Activated CD4-positive, alpha-beta memory T cell treated with anti-CD3 and anti-CD28 coated beads for 36 hours (primary cell): ENCODE results near the gene C11orf86. TPM values are rescaled to one million over a fixed set of nuclear protein-coding genes. Genes with fewer than 3 reads are reported as not detected.
"Not testable (repeated sequence)": the region's sequence is repeated elsewhere in the genome, so short reads cannot be mapped to it uniquely, and the experiment has no call there.

Experiments
- CTCF ChIA-PET: fragments of 350-600 bp; sonication (Branson Sonifier 250); formaldehyde crosslinking; loops from one replicate; lab custom pipeline; 2021; ENCODE audit warnings: antibody characterized with exemption, inconsistent platforms; lab: Charles Lee
- POLR2A ChIA-PET: fragments of 350-600 bp; sonication (Branson Sonifier 250); formaldehyde crosslinking; loops from one replicate; lab custom pipeline; 2021; ENCODE audit warnings: antibody characterized with exemption; lab: Charles Lee
- DNase-seq: peaks from one replicate; pipeline ENCODE4 v3.0.0-alpha.2; 2020
- H3K27ac Mint-ChIP-seq: one replicate; pipeline ENCODE4 v1.8.0; 2021; ENCODE audit warnings: mixed read lengths
- H3K27me3 Mint-ChIP-seq: one replicate; pipeline ENCODE4 v1.8.0; 2021; ENCODE audit warnings: mixed read lengths
- H3K36me3 Mint-ChIP-seq: one replicate; pipeline ENCODE4 v1.8.0; 2021; ENCODE audit warnings: mixed read lengths
- H3K4me1 Mint-ChIP-seq: one replicate; pipeline ENCODE4 v1.8.0; 2021; ENCODE audit warnings: low read depth, mixed read lengths
- H3K4me3 Mint-ChIP-seq: one replicate; pipeline ENCODE4 v1.8.0; 2021; ENCODE audit warnings: mild to moderate bottlenecking, mixed read lengths
- H3K9me3 Mint-ChIP-seq: one replicate; pipeline ENCODE4 v1.8.0; 2021; ENCODE audit warnings: mixed read lengths
- intact Hi-C: fragments of 100-400 bp; cut with micrococcal nuclease; formaldehyde crosslinking; loops from one replicate; pipeline ENCODE4 v1.15.1; 2023
- total RNA-seq, 2 experiments: library from RNA; stranded (reverse); gene quantifications; one replicate each; pipeline ENCODE4 v1.2.3, GENCODE V29; 2021

C11orf86 gene
- total RNA-seq, 2 experiments from 2014 or later = not detected

DNA sequence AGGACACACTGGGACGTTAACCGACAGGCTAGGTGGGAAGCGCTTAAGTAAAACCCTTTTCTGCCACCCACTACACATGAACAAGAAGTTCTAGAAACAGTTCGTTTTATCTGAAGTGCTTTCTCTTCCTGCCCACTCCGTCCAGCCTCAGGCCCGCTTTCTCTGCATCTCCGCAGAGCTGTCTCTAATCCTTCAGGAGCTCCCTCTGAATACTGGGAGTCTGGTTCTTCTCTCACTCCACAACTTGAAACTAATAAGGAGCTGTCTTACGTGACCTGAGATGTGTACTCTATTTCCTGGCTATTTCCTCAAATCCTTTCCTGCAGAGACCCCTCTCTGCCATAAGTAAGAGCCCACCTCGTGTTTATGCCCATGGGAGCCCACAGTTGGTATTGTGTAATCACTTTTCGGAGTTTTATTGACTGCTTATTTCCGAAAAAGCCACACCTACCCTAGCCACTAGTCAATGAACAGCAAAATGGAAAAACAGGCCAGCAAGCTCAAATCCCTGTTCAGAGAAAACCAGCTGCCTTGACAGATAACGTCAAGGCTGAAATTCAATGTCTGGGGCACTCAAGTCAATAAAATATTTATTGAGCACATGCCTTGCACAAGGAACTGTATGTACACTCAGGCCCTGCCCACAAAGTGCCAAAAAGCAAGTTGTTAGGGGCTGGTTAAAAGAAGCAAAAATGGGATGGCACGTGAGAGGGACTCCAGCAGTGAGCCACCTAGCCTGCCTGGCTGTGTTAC lies 21.8 kb upstream of the C11orf86 start:
- H3K36me3 Mint-ChIP-seq = no peaks in the 10 kb centered on the region
- H3K4me3 Mint-ChIP-seq = no peak overlapping the region
- peaks cover 11% of the 10 kb centered on the region for H3K4me1 Mint-ChIP-seq
- no peak for DNase-seq
- H3K27me3 Mint-ChIP-seq = no peaks in the 10 kb centered on the region
- ChIA-PET CTCF (interaction anchor here (1.3 kb wide), 1 partner anchor 23 kb away, joined by 4 read pairs; no protein-coding TSS in a partner anchor), POLR2A (no interaction called here)
- intact Hi-C loops = loop anchor here (10.0 kb wide), 1 partner anchor 402 kb away; the partner anchor contains the start of gene POLD4
- H3K27ac Mint-ChIP-seq = no peak overlapping the region
- no peaks in the 10 kb centered on the region for H3K9me3 Mint-ChIP-seq

DNA sequence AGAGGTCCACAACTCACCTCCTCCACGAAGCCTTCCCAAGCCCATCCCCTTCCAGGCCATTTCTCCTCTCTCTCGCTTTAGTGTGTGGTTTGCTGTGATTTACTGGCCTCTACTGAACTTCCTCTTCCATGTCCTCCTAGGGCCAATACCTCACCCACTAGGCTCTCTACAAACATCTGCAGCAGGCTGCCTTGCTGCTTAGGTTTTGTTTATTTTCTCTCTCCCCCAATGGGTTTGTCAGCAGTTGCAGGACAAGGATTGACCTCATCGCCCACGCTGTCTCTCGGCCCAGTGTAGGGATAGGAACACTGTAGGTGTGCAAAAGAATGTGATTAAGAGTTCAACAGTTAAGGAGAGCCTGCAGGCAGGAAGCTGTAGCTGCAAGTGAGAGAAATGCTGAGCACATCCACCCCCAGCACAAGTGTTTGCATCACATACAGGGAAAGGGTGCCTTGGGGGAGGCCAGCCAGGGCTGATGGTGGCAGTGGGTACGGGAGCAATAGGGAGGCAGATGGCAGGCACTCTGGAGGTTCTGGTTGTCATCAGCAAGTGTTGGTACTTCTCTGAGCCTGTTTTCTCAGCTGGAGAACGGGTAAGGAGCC lies 18.3 kb upstream of the C11orf86 start:
- intact Hi-C loops = loop anchor here (10.0 kb wide), 1 partner anchor 398 kb away; the partner anchor contains the start of gene POLD4

DNA sequence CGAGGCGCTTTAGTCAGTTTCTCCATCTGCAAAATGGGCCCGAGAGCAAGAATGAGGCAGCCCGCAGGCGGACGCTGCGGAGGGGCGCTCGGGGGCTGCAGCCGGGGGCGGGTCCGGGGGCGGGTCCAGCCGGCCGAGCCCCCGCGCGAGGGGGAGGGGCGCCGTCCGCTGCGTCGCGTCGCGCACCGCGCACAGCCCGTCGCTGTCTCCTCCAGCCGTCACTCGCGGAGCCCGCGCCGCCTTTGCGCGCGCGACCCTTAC lies 17.2 kb upstream of the C11orf86 start:
- no peak for DNase-seq
- Mint-ChIP-seq H3K4me3 (peak overlapping the region; percentile 76), H3K27ac (no peak overlapping the region), H3K36me3 (no peaks in the 10 kb centered on the region), H3K4me1 (peaks cover 18% of the 10 kb centered on the region), H3K9me3 (no peaks in the 10 kb centered on the region), H3K27me3 (no peaks in the 10 kb centered on the region)
- ChIA-PET CTCF (interaction anchor here (1.0 kb wide), 1 partner anchor 63 kb away, joined by 4 read pairs; no protein-coding TSS in a partner anchor), POLR2A (interaction anchor here (0.8 to 1.7 kb wide), 3 partner anchors 13 to 114 kb away, joined by 3 to 6 read pairs (median 4); no protein-coding TSS in a partner anchor)
- intact Hi-C loops = loop anchor here (1.0 to 10.0 kb wide), 3 partner anchors 115 to 397 kb away; partner anchors contain the start of genes KDM2A, POLD4 and RCE1

More for the DNA sequence above, 18.3 kb upstream of the C11orf86 start:
- Mint-ChIP-seq H3K4me1 (peaks cover 18% of the 10 kb centered on the region), H3K9me3 (no peaks in the 10 kb centered on the region), H3K4me3 (peak overlapping the region; percentile 56), H3K27me3 (no peaks in the 10 kb centered on the region), H3K27ac (no peak overlapping the region), H3K36me3 (no peaks in the 10 kb centered on the region)
- ChIA-PET POLR2A (no interaction called here), CTCF (interaction anchor here (1.2 kb wide), 1 partner anchor 19 kb away, joined by 4 read pairs; no protein-coding TSS in a partner anchor)
- peak; percentile 23 for DNase-seq

DNA sequence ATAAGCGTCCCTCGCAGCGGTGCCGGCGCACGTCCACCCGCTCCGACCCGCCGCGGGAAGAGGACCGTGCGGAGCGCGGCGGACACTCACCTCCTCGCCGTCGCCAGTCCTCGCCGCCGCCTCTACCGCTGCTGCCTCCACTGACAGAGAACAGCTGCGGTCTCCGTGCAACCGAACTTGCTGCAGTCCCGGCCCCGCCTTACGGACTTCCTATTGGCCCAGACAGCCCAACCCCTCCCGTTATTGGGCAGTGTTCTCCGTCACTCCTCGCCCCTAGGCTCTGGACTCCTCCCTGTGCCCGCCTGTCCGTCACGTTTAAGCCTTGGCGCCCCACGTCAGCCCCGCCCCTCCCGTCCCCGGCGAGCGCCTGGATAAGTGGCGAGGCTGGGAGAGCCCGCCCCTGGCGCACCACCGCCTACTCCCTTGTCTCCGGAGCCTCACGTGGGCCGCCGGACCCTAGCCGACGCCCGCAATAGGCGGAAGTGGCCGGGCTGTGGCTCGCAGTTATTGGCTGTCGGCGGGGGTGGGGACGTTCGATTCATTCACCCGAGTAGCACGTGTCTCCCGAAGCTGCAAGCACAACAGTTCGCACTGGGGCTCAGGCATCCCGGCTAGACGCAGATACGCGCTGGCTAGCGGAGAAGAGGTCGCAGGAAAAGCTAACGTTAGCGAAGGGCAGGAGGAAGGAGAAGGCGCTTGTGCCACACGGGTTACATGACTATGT lies 16.7 kb upstream of the C11orf86 start, which contains the start of gene PC:
Gene PC (minus strand): TSS at position 152 of the 724 bp plus-strand sequence. CDS start 86,224 bp downstream, outside the sequence.
- intact Hi-C loops = loop anchor here (1.0 to 10.0 kb wide), 3 partner anchors 116 to 396 kb away; partner anchors contain the start of genes KDM2A, POLD4 and RCE1
- peak within 1 kb of the TSS; percentile 76 for H3K4me3 Mint-ChIP-seq
- CTCF ChIA-PET = interaction anchor here (1.0 to 1.4 kb wide), 4 partner anchors 13 to 75 kb away, joined by 4 to 8 read pairs (median 4); no protein-coding TSS in a partner anchor
- no peaks in the 10 kb centered on the region for H3K9me3 Mint-ChIP-seq
- H3K27ac Mint-ChIP-seq = peak within 1 kb of the TSS; percentile 71
- DNase-seq = peak; percentile 99
- POLR2A ChIA-PET = interaction anchor here (0.8 to 1.7 kb wide), 5 partner anchors 10 to 161 kb away, joined by 3 to 6 read pairs (median 3); partner anchors contain the start of gene KDM2A
- peaks cover 18% of the 10 kb centered on the region for H3K4me1 Mint-ChIP-seq
- no peaks in the 10 kb centered on the region for H3K36me3 Mint-ChIP-seq
- H3K27me3 Mint-ChIP-seq = no peaks in the 10 kb centered on the region

DNA sequence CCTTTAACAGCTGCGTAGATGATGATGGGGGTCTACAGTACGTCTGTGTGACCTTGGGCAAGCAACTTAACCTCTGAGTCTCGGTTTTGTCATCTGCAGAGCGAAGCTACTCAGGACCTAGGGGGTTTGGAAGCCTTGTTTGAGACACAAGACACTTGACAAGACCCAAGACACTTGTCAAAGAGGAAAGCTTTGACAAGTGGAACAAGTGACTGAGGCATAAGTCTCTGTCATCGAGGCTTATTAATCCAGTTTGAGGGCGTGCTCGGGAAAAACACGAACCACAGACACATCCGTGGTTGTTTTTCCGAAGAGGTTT lies 16.2 kb upstream of the C11orf86 start:
- Mint-ChIP-seq H3K4me3 (peak overlapping the region; percentile 69), H3K4me1 (peaks cover 18% of the 10 kb centered on the region), H3K27ac (peak overlapping the region; percentile 71), H3K36me3 (no peaks in the 10 kb centered on the region), H3K27me3 (no peaks in the 10 kb centered on the region), H3K9me3 (no peaks in the 10 kb centered on the region)
- no peak for DNase-seq
- intact Hi-C loops = loop anchor here (1.0 to 10.0 kb wide), 3 partner anchors 116 to 396 kb away; partner anchors contain the start of genes KDM2A, POLD4 and RCE1
- ChIA-PET CTCF (interaction anchor here (1.2 to 1.4 kb wide), 3 partner anchors 12 to 75 kb away, joined by 4 to 8 read pairs (median 5); no protein-coding TSS in a partner anchor), POLR2A (interaction anchor here (0.9 to 1.7 kb wide), 4 partner anchors 10 to 160 kb away, joined by 3 to 6 read pairs (median 4); partner anchors contain the start of gene KDM2A)

DNA sequence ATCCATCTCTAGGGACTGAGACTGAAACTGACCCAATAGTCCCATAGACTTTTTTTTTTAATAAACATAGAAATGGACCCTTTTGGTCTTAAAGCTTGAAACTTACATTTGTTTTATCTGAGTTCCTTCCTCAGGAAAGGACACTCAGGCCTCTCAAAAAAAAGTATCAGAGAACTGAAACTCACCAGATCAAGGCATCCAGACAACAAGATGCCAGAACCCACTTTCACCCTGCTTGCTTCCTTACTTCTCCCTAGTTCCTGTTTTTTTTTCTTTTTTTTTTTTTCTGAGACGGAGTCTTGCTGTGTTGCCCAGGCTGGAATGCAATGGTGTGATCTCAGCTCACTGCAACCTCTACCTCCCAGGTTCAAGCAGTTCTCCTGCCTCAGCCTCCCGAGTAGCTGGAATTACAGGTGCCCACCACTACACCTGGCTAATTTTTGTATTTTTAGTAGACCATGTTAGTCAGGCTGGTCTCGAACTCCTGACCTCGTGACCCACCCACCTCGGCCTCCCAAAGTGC lies 13.4 kb upstream of the C11orf86 start:
- intact Hi-C loops, H3K36me3 Mint-ChIP-seq, H3K9me3 Mint-ChIP-seq, POLR2A ChIA-PET, DNase-seq, H3K27ac Mint-ChIP-seq, H3K27me3 Mint-ChIP-seq, H3K4me3 Mint-ChIP-seq, CTCF ChIA-PET: not testable (repeated sequence)
- H3K4me1 Mint-ChIP-seq = peaks cover 16% of the 10 kb centered on the region

DNA sequence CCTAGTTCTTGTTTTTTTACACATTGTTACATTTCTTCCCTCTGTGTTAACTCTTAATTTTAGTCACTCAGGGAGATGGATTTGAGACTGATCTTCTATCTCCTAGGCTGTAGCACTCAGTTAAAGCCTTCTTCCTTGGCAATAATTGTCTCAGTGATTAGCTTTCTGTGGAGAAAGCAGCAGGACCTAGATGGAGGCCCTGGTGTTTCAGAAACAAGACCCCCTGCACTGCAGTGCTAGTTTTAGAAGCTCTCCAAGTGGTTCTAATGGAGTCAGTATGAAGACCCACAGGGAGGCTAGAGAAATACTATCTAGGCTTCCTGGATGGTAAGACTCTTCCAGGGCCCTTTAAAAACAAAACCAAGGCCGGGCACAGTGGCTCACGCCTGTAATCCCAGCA lies 12.9 kb upstream of the C11orf86 start:
- peaks cover 14% of the 10 kb centered on the region for H3K4me1 Mint-ChIP-seq
- H3K27me3 Mint-ChIP-seq = peaks cover 10% of the 10 kb centered on the region
- intact Hi-C loops = no loop called here
- no peaks in the 10 kb centered on the region for H3K9me3 Mint-ChIP-seq
- H3K36me3 Mint-ChIP-seq = no peaks in the 10 kb centered on the region
- H3K27ac Mint-ChIP-seq = no peak overlapping the region
- H3K4me3 Mint-ChIP-seq = no peak overlapping the region
- ChIA-PET CTCF (no interaction called here), POLR2A (no interaction called here)
- no peak for DNase-seq

DNA sequence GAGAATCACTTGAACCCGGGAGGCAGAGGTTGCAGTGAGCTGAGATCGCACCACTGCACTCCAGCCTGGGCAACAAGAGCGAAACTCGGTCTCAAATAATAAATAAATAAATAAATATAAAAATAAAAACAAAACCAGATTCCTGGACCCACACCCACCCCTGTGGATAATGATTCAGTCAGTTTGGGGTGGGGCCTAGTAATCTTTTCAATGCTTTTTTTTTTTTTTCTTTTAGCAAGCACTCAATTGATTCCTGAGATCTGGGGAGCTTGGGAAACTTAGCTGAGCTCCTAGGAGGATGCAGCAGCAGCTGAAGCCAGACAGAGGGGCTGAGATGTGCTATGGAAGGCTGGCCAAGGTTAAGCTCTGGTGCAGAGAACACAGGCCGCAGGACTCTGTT lies 12.3 kb upstream of the C11orf86 start:
- Mint-ChIP-seq H3K9me3 (no peaks in the 10 kb centered on the region), H3K36me3 (no peaks in the 10 kb centered on the region), H3K4me1 (peaks cover 11% of the 10 kb centered on the region), H3K27ac (no peak overlapping the region), H3K27me3 (peaks cover 10% of the 10 kb centered on the region), H3K4me3 (no peak overlapping the region)
- POLR2A ChIA-PET = no interaction called here
- no peak for DNase-seq
- CTCF ChIA-PET = interaction anchor here (0.6 kb wide), 1 partner anchor 356 kb away, joined by 3 read pairs; no protein-coding TSS in a partner anchor
- intact Hi-C loops = no loop called here

DNA sequence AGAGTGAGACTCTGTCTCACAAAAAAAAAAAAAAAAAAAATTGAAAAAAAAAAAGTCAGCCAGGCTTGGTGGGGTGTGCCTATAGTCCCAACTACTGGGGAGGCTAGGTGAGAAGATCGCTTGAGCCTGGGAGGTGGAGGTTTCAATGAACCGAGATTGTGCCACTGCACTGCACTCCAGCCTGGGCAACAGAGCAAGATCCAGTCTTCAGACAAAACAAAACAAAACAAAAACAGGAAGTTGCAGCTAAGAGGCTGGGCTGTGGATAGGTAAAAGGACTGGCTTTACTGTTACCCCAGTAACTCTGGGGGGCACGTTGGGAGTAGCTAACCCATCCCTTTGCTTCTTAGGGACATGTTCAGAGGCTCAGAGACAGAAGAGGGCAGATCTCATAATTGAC lies 10.6 kb upstream of the C11orf86 start:
- ChIA-PET POLR2A (no interaction called here), CTCF (no interaction called here)
- H3K4me1 Mint-ChIP-seq = peaks cover 1% of the 10 kb centered on the region
- H3K27ac Mint-ChIP-seq = no peak overlapping the region
- DNase-seq = no peak
- no peaks in the 10 kb centered on the region for H3K36me3 Mint-ChIP-seq
- no peaks in the 10 kb centered on the region for H3K9me3 Mint-ChIP-seq
- peaks cover 10% of the 10 kb centered on the region for H3K27me3 Mint-ChIP-seq
- H3K4me3 Mint-ChIP-seq = no peak overlapping the region
- intact Hi-C loops = no loop called here

DNA sequence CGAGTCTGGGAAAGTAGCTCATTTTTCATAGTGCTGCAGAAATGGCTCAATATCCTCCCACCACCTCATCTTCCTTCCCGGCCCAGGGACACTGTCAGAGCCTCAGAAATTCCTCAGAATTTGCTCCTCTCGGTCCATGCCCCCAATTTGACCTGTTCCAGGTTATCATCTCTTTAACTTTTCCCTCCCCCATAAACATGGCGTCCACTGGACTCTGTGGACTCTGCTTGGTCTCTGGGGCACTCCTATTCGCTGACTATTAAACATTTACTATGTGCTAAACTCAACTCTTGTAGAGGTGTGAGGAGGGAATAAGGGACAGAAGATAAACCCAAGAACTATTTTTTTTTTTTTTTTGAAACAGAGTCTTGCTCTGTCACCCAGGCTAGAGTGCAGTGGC lies 8.8 kb upstream of the C11orf86 start:
- POLR2A ChIA-PET = no interaction called here
- H3K27me3 Mint-ChIP-seq = peaks cover 10% of the 10 kb centered on the region
- H3K4me1 Mint-ChIP-seq = peaks cover 12% of the 10 kb centered on the region
- no peak overlapping the region for H3K4me3 Mint-ChIP-seq
- DNase-seq = no peak
- no peak overlapping the region for H3K27ac Mint-ChIP-seq
- peaks cover 2% of the 10 kb centered on the region for H3K9me3 Mint-ChIP-seq
- intact Hi-C loops = no loop called here
- CTCF ChIA-PET = no interaction called here
- no peaks in the 10 kb centered on the region for H3K36me3 Mint-ChIP-seq

DNA sequence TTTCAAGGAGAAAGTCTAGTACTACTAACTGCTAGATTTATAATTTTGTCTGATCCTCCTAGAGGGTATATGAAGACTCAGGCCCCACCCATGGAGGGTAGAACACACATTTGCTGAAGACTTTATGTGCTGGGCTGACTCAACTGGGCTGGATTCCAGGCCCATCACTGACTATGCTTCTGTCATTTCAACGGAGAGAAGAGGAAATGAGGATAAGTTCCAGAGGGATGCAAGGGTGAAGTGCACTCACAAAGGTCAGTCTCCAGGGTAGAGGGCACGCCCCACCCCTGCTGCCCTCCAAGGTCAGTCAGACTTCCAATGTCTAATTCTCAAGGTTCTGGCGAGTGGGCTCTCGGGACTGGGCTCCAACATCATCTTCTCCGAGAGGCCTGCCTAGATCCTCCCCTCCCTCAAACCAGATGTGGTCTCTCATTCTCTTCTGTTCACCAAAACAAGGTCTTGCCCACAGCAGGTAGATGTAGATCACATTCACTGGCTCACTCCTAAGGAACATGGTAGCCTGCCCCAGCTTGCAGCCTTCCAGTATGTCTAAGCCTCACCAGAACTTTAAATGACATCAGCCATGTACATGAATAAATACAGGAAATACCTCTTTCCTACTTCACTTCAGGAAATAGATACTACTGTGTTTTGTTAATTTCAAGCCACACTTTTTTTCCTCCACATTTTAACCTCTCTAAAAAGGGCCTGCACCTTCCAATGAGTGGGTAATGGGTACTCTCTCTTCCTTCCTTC lies 7.3 kb upstream of the C11orf86 start:
- intact Hi-C loops = no loop called here
- no peaks in the 10 kb centered on the region for H3K36me3 Mint-ChIP-seq
- H3K27me3 Mint-ChIP-seq = peaks cover 12% of the 10 kb centered on the region
- CTCF ChIA-PET = no interaction called here
- peaks cover 2% of the 10 kb centered on the region for H3K9me3 Mint-ChIP-seq
- no peak overlapping the region for H3K4me3 Mint-ChIP-seq
- H3K27ac Mint-ChIP-seq = no peak overlapping the region
- peaks cover 15% of the 10 kb centered on the region for H3K4me1 Mint-ChIP-seq
- POLR2A ChIA-PET = interaction anchor here (1.2 kb wide), 1 partner anchor 9 kb away, joined by 3 read pairs; no protein-coding TSS in a partner anchor
- no peak for DNase-seq
